Mesenchymal stem cell (in vitro differentiated cells and primary cell): ENCODE measurements around the gene MCRIP2.

Source experiments
- DNase-seq: peaks from one replicate; pipeline ENCODE4 v3.0.0-alpha.2; 2013
- H2AFZ ChIP-seq: one replicate; pipeline ENCODE4 v1.6.1; 2013; ENCODE audit warnings: low read depth, mild to moderate bottlenecking, control low read depth, inconsistent platforms, low read length, moderate library complexity
- H2AK5ac ChIP-seq: 2 replicates; pipeline ENCODE4 v1.6.1; 2013; ENCODE audit warnings: low read length, moderate library complexity, mild to moderate bottlenecking, inconsistent platforms; ENCODE audit not compliant: severe bottlenecking
- H2BK120ac ChIP-seq: one replicate; pipeline ENCODE4 v1.6.1; 2013; ENCODE audit warnings: low read depth, mild to moderate bottlenecking, inconsistent platforms, low read length, moderate library complexity
- H2BK12ac ChIP-seq, 2 experiments: one replicate each; pipeline ENCODE4 v1.6.1; 2013; ENCODE audit warnings: inconsistent platforms in 2 of 2, low read length in 2 of 2, mild to moderate bottlenecking in 2 of 2, moderate library complexity in 2 of 2, control low read depth in 1 of 2
- H2BK15ac ChIP-seq: one replicate; pipeline ENCODE4 v1.6.1; 2013; ENCODE audit warnings: mild to moderate bottlenecking, low read depth, inconsistent platforms; ENCODE audit not compliant: poor library complexity, severe bottlenecking
- H2BK5ac ChIP-seq: 2 replicates; pipeline ENCODE4 v1.6.1; 2013; ENCODE audit warnings: low read depth, mild to moderate bottlenecking, low read length, control low read depth, inconsistent platforms; ENCODE audit not compliant: poor library complexity, severe bottlenecking
- H3K14ac ChIP-seq, 2 experiments: one replicate each; pipeline ENCODE4 v1.6.1; 2013; ENCODE audit warnings: inconsistent platforms in 2 of 2, low read length in 2 of 2, control low read depth in 1 of 2, mild to moderate bottlenecking in 1 of 2, moderate library complexity in 1 of 2
- H3K18ac ChIP-seq, 2 experiments: one replicate each; pipeline ENCODE4 v1.6.1; 2013; ENCODE audit warnings: inconsistent platforms in 2 of 2, low read length in 2 of 2, control low read depth in 1 of 2, low read depth in 1 of 2, mild to moderate bottlenecking in 1 of 2
- H3K23ac ChIP-seq, 2 experiments: one replicate each; pipeline ENCODE4 v1.6.1; 2013; ENCODE audit warnings: inconsistent platforms in 2 of 2, low read length in 2 of 2, mild to moderate bottlenecking in 2 of 2, moderate library complexity in 2 of 2, control low read depth in 1 of 2
- H3K27ac ChIP-seq: 2 replicates; pipeline ENCODE4 v1.5.1; 2013; ENCODE audit warnings: mild to moderate bottlenecking, moderate library complexity, low read length, control low read depth, inconsistent platforms; ENCODE audit not compliant: poor library complexity, severe bottlenecking
- H3K27me3 ChIP-seq, 2 experiments: 2 replicates each; pipeline versions ENCODE4 v1.6.1 to v1.7.0; 2013; ENCODE audit warnings: low read length in 2 of 2, mild to moderate bottlenecking in 2 of 2, moderate library complexity in 2 of 2, control low read depth in 1 of 2, inconsistent platforms in 1 of 2; ENCODE audit not compliant: control insufficient read depth in 1 of 2, insufficient read depth in 1 of 2
- H3K36me3 ChIP-seq, 2 experiments: 2 replicates each; pipeline versions ENCODE4 v1.6.1 to v1.7.0; 2013; ENCODE audit warnings: low read length in 2 of 2, control low read depth in 1 of 2, inconsistent platforms in 1 of 2, low read depth in 1 of 2, mild to moderate bottlenecking in 1 of 2; ENCODE audit not compliant: insufficient read depth in 2 of 2, control insufficient read depth in 1 of 2
- H3K4ac ChIP-seq, 2 experiments: one replicate each; pipeline ENCODE4 v1.6.1; 2013; ENCODE audit warnings: inconsistent platforms in 2 of 2, low read length in 2 of 2, mild to moderate bottlenecking in 2 of 2, moderate library complexity in 2 of 2, control low read depth in 1 of 2, low read depth in 1 of 2
- H3K4me1 ChIP-seq: 2 replicates; pipeline ENCODE4 v1.6.1; 2013; ENCODE audit warnings: low read depth, low read length, control low read depth; ENCODE audit not compliant: control insufficient read depth, insufficient read depth
- H3K4me2 ChIP-seq: 2 replicates; pipeline ENCODE4 v1.6.1; 2013; ENCODE audit warnings: low read length, mild to moderate bottlenecking, inconsistent platforms; ENCODE audit not compliant: poor library complexity, severe bottlenecking
- H3K4me3 ChIP-seq, 2 experiments: 2 replicates each; pipeline versions ENCODE4 v1.5.1 to v1.7.0; 2013; ENCODE audit warnings: low read length in 2 of 2, mild to moderate bottlenecking in 2 of 2, control low read depth in 1 of 2, low read depth in 1 of 2; ENCODE audit not compliant: insufficient read depth in 1 of 2
- H3K79me1 ChIP-seq: replicated peaks from 2 replicates; pipeline ENCODE4 v1.6.1; 2013; ENCODE audit warnings: mild to moderate bottlenecking, control low read depth, low read length, inconsistent platforms; ENCODE audit not compliant: poor library complexity, severe bottlenecking
- H3K9ac ChIP-seq: 2 replicates; pipeline ENCODE4 v1.7.0; 2013; ENCODE audit warnings: mild to moderate bottlenecking, low read length, moderate library complexity
- H3K9me3 ChIP-seq: 2 replicates; pipeline ENCODE4 v1.7.0; 2013; ENCODE audit warnings: mild to moderate bottlenecking, low read length; ENCODE audit not compliant: control insufficient read depth
- H4K8ac ChIP-seq: one replicate; pipeline ENCODE4 v1.6.1; 2013; ENCODE audit warnings: inconsistent platforms, mild to moderate bottlenecking, low read length, moderate library complexity
- H4K91ac ChIP-seq: one replicate; pipeline ENCODE4 v1.6.1; 2013; ENCODE audit warnings: mild to moderate bottlenecking, low read length, inconsistent platforms
- WGBS: methylation state at CpG from one replicate; pipeline ENCODE4 v1.1.7; 2013; ENCODE audit warnings: mixed read lengths; 5-methylcytosine and 5-hydroxymethylcytosine counted together

The MCRIP2 gene

GRCh38 chr16:652454-653305, 11.1 kb downstream of the MCRIP2 start:
- no peak overlapping the region for H3K9ac ChIP-seq
- no peak overlapping the region for H4K8ac ChIP-seq
- H2BK5ac ChIP-seq: no peak overlapping the region
- H3K36me3 ChIP-seq: peaks cover 12 to 72% of the 10 kb centered on the region in 2 experiments
- H3K18ac ChIP-seq: no peak overlapping the region
- H3K27me3 ChIP-seq: no peaks in the 10 kb centered on the region
- H3K79me1 ChIP-seq: peaks cover 10% of the 10 kb centered on the region
- H4K91ac ChIP-seq: no peak overlapping the region
- H2BK120ac ChIP-seq: no peak overlapping the region
- H2BK12ac ChIP-seq: no peak overlapping the region
- H2AFZ ChIP-seq: no peak overlapping the region
- WGBS: 89% methylated on average over 28 of the region's 28 CpGs
- no peak for DNase-seq
- no peak overlapping the region for H3K14ac ChIP-seq
- H2AK5ac ChIP-seq: no peak overlapping the region
- no peaks in the 10 kb centered on the region for H3K9me3 ChIP-seq
- no peak overlapping the region for H3K4me2 ChIP-seq
- H3K27ac ChIP-seq: no peak overlapping the region
- H3K4me3 ChIP-seq: no peak overlapping the region
- no peak overlapping the region for H3K23ac ChIP-seq
- H3K4ac ChIP-seq: no peak overlapping the region
- peaks cover 24% of the 10 kb centered on the region for H3K4me1 ChIP-seq
- no peak overlapping the region for H2BK15ac ChIP-seq

GRCh38 chr16:654034-654433, 12.4 kb downstream of the MCRIP2 start:
- no peak overlapping the region for H2BK15ac ChIP-seq
- H3K9ac ChIP-seq: no peak overlapping the region
- no peaks in the 10 kb centered on the region for H3K9me3 ChIP-seq
- no peak overlapping the region for H3K4me3 ChIP-seq
- peaks cover 12 to 84% of the 10 kb centered on the region in 2 experiments for H3K36me3 ChIP-seq
- H2BK120ac ChIP-seq: no peak overlapping the region
- H3K4ac ChIP-seq: no peak overlapping the region
- no peak overlapping the region for H3K14ac ChIP-seq
- no peak overlapping the region for H3K18ac ChIP-seq
- no peak overlapping the region for H4K8ac ChIP-seq
- H4K91ac ChIP-seq: no peak overlapping the region
- H3K4me2 ChIP-seq: no peak overlapping the region
- H3K4me1 ChIP-seq: peaks cover 11% of the 10 kb centered on the region
- no peak overlapping the region for H3K27ac ChIP-seq
- H3K79me1 ChIP-seq: peaks cover 5% of the 10 kb centered on the region
- H2AFZ ChIP-seq: no peak overlapping the region
- no peak overlapping the region for H3K23ac ChIP-seq
- DNase-seq: no peak
- no peaks in the 10 kb centered on the region for H3K27me3 ChIP-seq
- 97% methylated on average over 11 of the region's 12 CpGs for WGBS
- H2BK5ac ChIP-seq: no peak overlapping the region
- no peak overlapping the region for H2BK12ac ChIP-seq
- no peak overlapping the region for H2AK5ac ChIP-seq

GRCh38 chr16:657487-657886, 15.9 kb downstream of the MCRIP2 start:
- no peak overlapping the region for H3K4me3 ChIP-seq
- H3K4me1 ChIP-seq: peaks cover 19% of the 10 kb centered on the region
- no peak overlapping the region for H3K27ac ChIP-seq
- no peak overlapping the region for H3K18ac ChIP-seq
- 95% methylated on average over 22 of the region's 22 CpGs for WGBS
- no peak overlapping the region for H2BK12ac ChIP-seq
- H2BK15ac ChIP-seq: no peak overlapping the region
- H2BK120ac ChIP-seq: no peak overlapping the region
- no peak overlapping the region for H2AK5ac ChIP-seq
- no peak overlapping the region for H2AFZ ChIP-seq
- H3K23ac ChIP-seq: no peak overlapping the region
- H3K4ac ChIP-seq: no peak overlapping the region
- no peak overlapping the region for H3K9ac ChIP-seq
- no peak overlapping the region for H4K8ac ChIP-seq
- H3K4me2 ChIP-seq: no peak overlapping the region
- H3K14ac ChIP-seq: no peak overlapping the region
- no peak for DNase-seq
- H3K79me1 ChIP-seq: no peaks in the 10 kb centered on the region
- no peaks in the 10 kb centered on the region for H3K9me3 ChIP-seq
- no peak overlapping the region for H2BK5ac ChIP-seq
- peaks cover 12 to 83% of the 10 kb centered on the region in 2 experiments for H3K36me3 ChIP-seq
- H3K27me3 ChIP-seq: no peaks in the 10 kb centered on the region
- no peak overlapping the region for H4K91ac ChIP-seq

- Histone ChIP-seq H2BK12ac (no peak overlapping the region), H3K36me3 (peaks cover 2 to 76% of the 10 kb centered on the region in 2 experiments), H2AK5ac (no peak overlapping the region), H3K4me3 (no peak overlapping the region), H2BK5ac (no peak overlapping the region), H3K9me3 (no peaks in the 10 kb centered on the region), H2AFZ (no peak overlapping the region), H3K9ac (no peak overlapping the region), H4K8ac (no peak overlapping the region), H4K91ac (no peak overlapping the region), H2BK120ac (no peak overlapping the region), H3K4me1 (peaks cover 17% of the 10 kb centered on the region), H3K23ac (no peak overlapping the region), H3K14ac (no peak overlapping the region), H3K4me2 (no peak overlapping the region), H2BK15ac (no peak overlapping the region), H3K18ac (no peak overlapping the region), H3K27me3 (no peaks in the 10 kb centered on the region), H3K4ac (no peak overlapping the region), H3K79me1 (no peaks in the 10 kb centered on the region), H3K27ac (no peak overlapping the region)
- DNase-seq: no peak
- 93% methylated on average over 34 of the region's 35 CpGs for WGBS
These were observed 17.3 kb downstream of the MCRIP2 start for GRCh38 chr16:658679-659571.
